Activated CD4-positive, alpha-beta T cell treated with anti-CD3 and anti-CD28 coated beads for 24 hours (primary cell): ENCODE measurements around the gene PERCC1.

Experiments used
- DNase-seq, 2 donors: peaks; one replicate each; pipeline ENCODE4 v3.0.0-alpha.2; 2020; ENCODE audit warnings: low read depth in 2 of 2

The PERCC1 gene

GRCh38 chr16:1412847-1413246 is 18.0 kb upstream of the PERCC1 start:
- DNase-seq: no peak

DNA sequence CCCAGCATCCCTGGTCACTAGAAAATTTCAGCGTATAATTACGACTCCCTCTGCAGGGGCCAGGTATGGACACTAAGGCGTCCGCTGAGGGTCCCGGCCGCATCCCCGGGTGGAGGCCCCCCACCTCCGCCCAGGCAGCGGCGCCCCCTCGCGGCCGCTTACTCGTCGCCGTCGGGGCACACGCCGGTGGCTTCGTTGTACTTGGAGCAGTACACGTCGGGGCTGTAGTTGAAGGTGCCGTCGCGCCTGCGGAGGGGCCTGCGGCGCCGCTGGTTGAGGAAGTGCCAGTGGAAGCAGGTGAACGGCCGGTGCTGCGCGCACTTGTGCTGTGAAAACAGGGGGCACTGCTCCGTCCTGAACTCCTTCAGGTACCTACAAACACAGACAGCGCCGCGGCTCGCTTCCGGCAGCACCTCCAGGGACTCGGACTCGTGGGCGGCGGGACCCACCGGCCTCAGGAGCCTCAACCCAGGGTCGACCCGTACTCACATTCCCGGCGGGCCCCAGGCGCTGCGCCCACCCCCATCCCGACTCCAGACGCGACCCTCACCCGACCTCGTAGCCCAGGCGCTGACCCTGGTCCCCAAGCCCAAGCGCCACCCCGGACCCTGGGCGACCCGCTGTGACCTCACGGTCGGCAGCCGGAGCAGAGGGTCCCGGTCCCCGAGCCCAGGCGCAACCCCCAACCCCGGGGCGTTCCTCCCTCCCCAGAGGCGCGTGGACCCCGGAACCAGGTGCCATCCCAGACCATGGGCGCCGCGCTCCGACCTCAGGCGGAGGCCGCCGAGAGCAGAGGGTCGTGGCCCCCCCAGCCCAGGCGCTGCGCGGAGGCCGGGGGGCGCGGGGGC is 17.0 kb upstream of the PERCC1 start:
- peak; percentile 48 to 51 for DNase-seq

GRCh38 chr16:1414532-1415260 is 16.2 kb upstream of the PERCC1 start, which contains the start of gene UNKL:
Gene UNKL (minus strand): TSS chr16:1414704. CDS start chr16:1414691, 13 bp downstream.
- peak; percentile 71 to 73 for DNase-seq

DNA sequence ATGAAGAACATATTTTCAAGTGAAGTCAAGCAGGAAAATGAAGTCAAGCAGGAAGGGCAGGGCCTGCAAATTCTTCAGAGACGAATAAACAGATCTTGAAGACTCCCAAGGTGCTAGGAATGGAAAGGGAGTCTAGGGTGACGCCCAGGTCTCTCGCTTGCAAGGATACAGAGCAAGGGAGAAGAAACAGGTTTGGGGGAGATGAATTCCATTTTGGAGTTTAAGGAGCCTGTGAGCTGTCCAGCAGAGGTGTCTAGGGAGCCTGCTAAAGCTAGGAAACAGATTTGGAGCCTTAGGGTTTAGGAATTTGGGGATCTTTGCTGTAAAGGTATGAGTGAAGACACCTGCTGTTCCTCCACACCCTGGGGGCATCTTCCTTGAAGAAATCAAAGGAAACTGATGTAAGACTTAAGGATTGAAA is 14.3 kb upstream of the PERCC1 start:
- no peak for DNase-seq

DNA sequence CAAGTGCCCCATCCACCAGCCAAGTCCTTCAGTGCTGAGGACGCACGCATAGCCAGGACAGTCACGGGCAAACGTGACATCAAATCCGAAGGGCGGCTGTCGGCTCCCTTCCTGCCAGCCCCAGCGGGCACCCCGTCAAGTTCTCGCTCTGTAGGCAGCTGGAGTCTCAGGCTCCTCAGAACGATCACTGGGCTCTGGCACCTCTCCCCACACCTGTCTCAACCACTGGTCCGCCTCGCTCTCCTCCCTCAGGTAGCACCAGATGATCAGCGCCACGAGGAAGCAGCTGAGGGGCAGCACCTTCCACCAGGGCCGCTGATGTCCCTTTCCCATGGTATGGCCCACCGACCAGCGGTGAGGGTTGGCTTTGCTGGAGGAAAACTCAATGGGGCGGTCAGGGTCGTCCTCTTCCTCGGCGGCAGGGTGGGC is 10.8 kb upstream of the PERCC1 start:
- DNase-seq: no peak

DNA sequence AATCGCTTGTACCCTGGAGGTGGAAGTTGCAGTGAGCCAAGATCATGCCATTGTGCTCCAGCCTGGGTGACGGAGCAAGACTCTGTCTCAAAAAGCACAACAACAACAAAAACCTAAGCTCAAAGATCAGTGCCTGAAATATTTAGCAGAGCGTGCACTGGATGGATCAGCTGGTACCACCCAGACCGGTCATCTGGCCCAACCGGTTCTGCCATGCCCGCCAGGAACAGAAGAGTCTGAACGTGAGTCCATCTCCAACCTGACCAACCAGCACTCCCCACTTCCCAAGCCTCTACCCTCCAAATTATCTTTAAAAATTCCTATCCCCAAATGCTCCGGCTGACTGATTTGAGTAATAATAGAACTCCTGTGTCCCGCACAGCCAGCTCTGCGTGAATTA is 8.8 kb upstream of the PERCC1 start:
- DNase-seq: no peak

DNA sequence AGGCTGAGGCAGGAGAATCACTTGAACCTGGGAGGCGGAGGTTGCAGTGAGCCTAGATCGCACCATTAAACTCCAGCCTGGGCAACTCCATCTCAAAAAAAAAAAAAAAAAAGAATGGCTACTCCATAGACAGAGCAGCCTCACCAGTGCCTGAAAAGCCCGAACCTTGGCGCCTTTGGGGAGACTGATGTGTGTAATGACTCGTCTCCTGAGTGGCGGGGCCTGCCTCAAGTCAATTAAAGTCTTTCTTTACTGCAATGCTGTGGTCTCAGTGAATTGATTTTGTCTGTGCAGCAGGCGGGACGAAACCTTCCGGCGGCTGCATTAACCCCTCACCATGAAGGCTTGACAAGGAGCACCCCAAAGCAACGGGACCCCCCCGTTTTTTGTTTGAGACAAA is 6.8 kb upstream of the PERCC1 start:
- DNase-seq: no peak

- no peak for DNase-seq
These were observed 5.1 kb upstream of the PERCC1 start for GRCh38 chr16:1425616-1426370.

- DNase-seq: no peak
These were observed 4.0 kb upstream of the PERCC1 start for GRCh38 chr16:1426734-1427471.

DNA sequence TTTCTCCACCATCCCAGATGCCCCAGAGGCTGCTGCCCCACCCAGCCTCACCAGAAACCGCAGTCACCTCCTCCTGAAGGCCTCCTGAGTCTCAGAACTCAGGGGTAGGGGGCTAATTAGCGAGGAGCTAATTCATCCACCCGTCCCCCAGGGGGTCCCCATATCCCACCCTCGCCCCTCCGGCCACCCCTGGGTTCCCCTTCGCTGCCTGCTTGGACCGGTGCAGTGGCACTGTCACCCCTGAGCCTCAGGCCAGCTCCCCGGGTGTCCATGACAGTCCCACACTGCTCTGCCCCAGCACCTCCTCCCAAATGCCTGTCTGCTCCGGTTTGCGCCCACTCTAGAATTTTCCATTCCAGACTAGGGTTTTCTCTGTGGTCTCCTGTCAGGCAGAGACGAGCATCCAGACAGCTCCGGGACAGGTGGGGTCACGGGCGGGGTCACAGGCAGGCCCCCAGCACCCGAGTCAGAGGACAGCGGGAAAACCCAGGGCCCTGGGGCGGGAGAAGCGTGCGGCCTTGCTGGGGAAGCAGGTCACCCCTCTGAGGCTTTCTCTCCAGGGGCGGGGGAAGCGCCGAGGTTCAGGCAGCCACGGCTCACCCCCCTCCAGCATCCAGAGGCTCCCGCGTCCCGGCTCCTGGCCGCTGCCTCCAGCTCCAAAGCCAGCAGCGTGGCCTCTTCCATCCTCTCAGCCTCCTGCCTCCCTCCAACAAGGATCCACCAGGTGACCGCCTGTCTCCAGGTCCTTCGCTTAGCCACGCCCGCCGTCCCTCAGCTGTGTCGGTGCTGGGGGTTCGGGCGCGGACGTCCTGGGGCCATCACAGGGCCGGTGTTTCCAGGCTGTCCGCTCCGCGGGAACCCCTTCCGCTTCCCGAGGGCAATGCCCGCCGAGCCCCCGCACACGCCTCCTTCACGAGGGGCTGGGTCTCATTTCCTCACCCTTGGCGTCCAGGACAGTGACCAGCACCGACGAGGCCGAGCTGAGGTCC is 3.1 kb upstream of the PERCC1 start:
- DNase-seq: no peak

- peak in 1 of 2 donors; percentile 30 for DNase-seq
These were observed 2.4 kb upstream of the PERCC1 start for GRCh38 chr16:1428511-1428910.

DNA sequence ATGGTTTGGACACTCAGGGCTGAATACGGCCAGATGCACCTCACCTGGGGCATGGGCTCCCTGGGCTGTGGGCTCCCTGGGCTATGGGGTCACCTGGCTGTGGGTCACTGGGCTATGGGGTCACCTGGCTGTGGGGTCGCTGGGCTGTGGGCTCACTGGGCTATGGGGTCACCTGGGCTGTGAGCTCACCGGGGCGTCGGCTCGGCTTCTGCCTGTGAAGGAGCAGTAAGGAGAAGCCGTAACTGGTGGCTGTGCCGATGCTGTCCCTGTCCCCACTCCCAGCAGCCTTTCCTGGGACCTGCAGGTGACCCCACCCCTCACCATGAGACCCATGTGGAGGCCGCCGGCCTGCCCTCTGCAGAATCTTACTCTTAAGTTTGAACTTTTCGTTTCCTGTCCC is 1.9 kb upstream of the PERCC1 start:
- DNase-seq: no peak

- no peak for DNase-seq
These were observed 1.2 kb upstream of the PERCC1 start for GRCh38 chr16:1429631-1430030.

- DNase-seq: no peak
These were observed 592 bp upstream of the PERCC1 start for GRCh38 chr16:1430214-1430758.

DNA sequence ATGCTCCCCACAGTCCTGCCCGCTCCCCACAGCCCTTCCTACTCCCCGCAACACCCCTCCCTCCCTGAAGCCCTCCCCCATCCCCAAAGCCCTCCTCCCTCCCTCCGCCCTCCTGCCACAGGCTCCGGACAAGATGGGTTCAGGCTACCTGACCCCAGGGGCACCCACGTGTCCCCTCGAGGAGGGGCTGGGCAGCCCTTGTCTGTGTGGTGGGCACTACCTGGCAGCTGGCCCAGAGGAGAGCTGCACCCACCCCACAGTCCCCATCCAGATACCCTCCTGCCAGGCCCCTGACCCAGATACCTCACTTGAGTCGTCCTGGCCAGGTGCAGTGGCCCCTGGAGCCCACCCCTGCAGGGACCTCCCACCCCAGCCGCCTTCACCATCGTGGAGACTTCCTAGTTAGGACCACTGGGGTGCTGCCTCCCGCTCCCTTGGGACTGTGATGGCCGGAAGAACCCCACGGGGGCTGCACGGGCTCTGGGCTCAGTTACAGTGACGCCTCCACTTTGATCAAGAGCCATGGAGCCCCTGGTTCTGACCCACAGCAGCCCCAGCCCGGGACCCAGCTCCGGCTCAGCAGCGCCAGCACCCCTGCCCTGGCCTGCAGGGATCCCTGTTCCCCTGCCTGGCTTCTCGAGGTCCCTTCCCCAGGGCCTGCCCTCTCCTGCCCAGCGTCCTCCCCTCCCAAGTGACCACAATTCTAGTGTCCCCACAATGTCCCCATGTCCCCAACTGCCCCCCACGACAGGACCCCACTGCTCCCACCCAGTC is 806 bp downstream of the PERCC1 start:
- DNase-seq: no peak

GRCh38 chr16:1432388-1433262 is 1.7 kb downstream of the PERCC1 start:
- DNase-seq: no peak

- DNase-seq: no peak
These were observed 2.3 kb downstream of the PERCC1 start for GRCh38 chr16:1433263-1433560.

GRCh38 chr16:1433756-1434155 is 2.9 kb downstream of the PERCC1 start:
- DNase-seq: no peak
